GM19239 (cell line): ENCODE data around the gene HDLBP.
"Not testable (repeated sequence)": the region's sequence is repeated elsewhere in the genome, so short reads cannot be mapped to it uniquely, and the experiment has no call there.

Source experiments
- DNase-seq: peaks from one replicate; pipeline ENCODE4 v3.0.0; 2011; ENCODE audit warnings: low spot score; ENCODE audit not compliant: insufficient read length
- FAIRE-seq: peaks from 2 replicates; lab custom pipeline; 2011; peaks lifted over from hg19 to GRCh38; lab: Jason Lieb, UNC

The HDLBP gene

GRCh38 chr2:241308267-241308666, 7.2 kb downstream of the HDLBP start:
- FAIRE-seq (no peak), DNase-seq (no peak)

- FAIRE-seq: no peak
These were observed 8.4 kb downstream of the HDLBP start for GRCh38 chr2:241307055-241307454.

GRCh38 chr2:241304039-241304670, 11.3 kb downstream of the HDLBP start:
- no peak for FAIRE-seq
- no peak for DNase-seq

More at GRCh38 chr2:241307055-241307454, 8.4 kb downstream of the HDLBP start:
- no peak for DNase-seq

GRCh38 chr2:241302759-241303651, 12.5 kb downstream of the HDLBP start:
- DNase-seq (no peak), FAIRE-seq (no peak)

- no peak for DNase-seq
- FAIRE-seq: no peak
These were observed 13.4 kb downstream of the HDLBP start for GRCh38 chr2:241302083-241302482.

- DNase-seq (no peak), FAIRE-seq (no peak)
These were observed 15.5 kb downstream of the HDLBP start for GRCh38 chr2:241300000-241300399.

- DNase-seq (no peak), FAIRE-seq (peak; percentile 33)
These were observed 16.8 kb downstream of the HDLBP start for GRCh38 chr2:241298673-241299072.

GRCh38 chr2:241296767-241297166, 18.7 kb downstream of the HDLBP start:
- FAIRE-seq (no peak), DNase-seq (no peak)

- FAIRE-seq (no peak), DNase-seq (no peak)
These were observed 20.0 kb downstream of the HDLBP start for GRCh38 chr2:241295326-241296095.

- FAIRE-seq, DNase-seq: not testable (repeated sequence)
These were observed 22.1 kb downstream of the HDLBP start for GRCh38 chr2:241293378-241293797.

- FAIRE-seq (no peak), DNase-seq (no peak)
These were observed 23.5 kb downstream of the HDLBP start for GRCh38 chr2:241291977-241292376.

GRCh38 chr2:241291153-241291552, 24.3 kb downstream of the HDLBP start:
- no peak for FAIRE-seq
- DNase-seq: no peak

- DNase-seq: no peak
- FAIRE-seq: no peak
These were observed 25.9 kb downstream of the HDLBP start for GRCh38 chr2:241289597-241289996.

- no peak for FAIRE-seq
- no peak for DNase-seq
These were observed 26.4 kb downstream of the HDLBP start for GRCh38 chr2:241289053-241289452.

- FAIRE-seq (no peak), DNase-seq (no peak)
These were observed 27.1 kb downstream of the HDLBP start for GRCh38 chr2:241288324-241288888.

- no peak for DNase-seq
- FAIRE-seq: no peak
These were observed 29.0 kb downstream of the HDLBP start for GRCh38 chr2:241286348-241287090.

GRCh38 chr2:241285596-241285995, 29.9 kb downstream of the HDLBP start:
- FAIRE-seq (no peak), DNase-seq (no peak)

GRCh38 chr2:241282555-241282954, 32.9 kb downstream of the HDLBP start:
- FAIRE-seq: no peak
- DNase-seq: no peak

GRCh38 chr2:241280291-241280690, 35.2 kb downstream of the HDLBP start:
- peak; percentile 83 for FAIRE-seq
- DNase-seq: no peak

GRCh38 chr2:241279828-241280227, 35.6 kb downstream of the HDLBP start:
- FAIRE-seq: no peak
- DNase-seq: no peak
